ENCODE data around the gene CDCP1.

DNA sequence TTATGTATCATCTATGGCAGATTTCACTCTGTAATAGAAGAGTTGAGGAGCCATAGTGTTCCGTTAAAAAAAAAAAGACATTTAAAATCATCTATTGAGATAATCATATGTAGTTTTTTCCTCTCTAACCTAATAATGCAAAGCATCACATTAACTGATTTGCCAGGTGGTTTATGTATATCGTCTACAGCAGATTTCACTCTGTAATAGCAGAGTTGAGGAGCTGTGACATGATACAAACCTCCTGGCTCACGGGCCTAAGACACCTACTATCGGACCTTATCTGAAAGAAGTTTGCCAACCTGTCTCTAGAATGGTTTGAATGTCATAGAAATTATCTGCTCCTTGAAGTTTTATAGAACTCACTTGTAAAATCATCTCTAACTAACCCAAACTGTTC lies 29.8 kb downstream of the CDCP1 start:
- TF ChIP-seq CTCF (IDR thresholded peaks at IDR 0.05) (no peak), POLR2A (IDR thresholded peaks at IDR 0.05) (no peak)
